Suprapubic skin (tissue), 4 donors: ENCODE results near the gene CCDC9.

Experiments
- CTCF ChIP-seq, 2 donors: fragments of 200-600 bp in 1 of 2; fragments of 450-650 bp in 1 of 2; sonication (generic) in 1 of 2; IDR thresholded peaks; one replicate each; pipeline ENCODE4 v1.5.1; 2016 to 2019; ENCODE audit warnings: antibody characterized with exemption in 2 of 2, mild to moderate bottlenecking in 1 of 2, moderate library complexity in 1 of 2
- EP300 ChIP-seq: sonication (generic); formaldehyde crosslinking; IDR thresholded peaks from one replicate; pipeline ENCODE4 v1.6.1; 2017; ENCODE audit warnings: antibody characterized with exemption
- POLR2A ChIP-seq, 2 donors: fragments of 450-650 bp; IDR thresholded peaks; one replicate each; pipeline ENCODE4 v1.6.1; 2017; ENCODE audit warnings: antibody characterized with exemption in 2 of 2, mild to moderate bottlenecking in 2 of 2, moderate library complexity in 2 of 2
- POLR2AphosphoS5 ChIP-seq, 3 donors: sonication (generic); formaldehyde crosslinking; IDR thresholded peaks; one replicate each; pipeline ENCODE4 v1.6.1; 2017; ENCODE audit warnings: antibody characterized with exemption in 3 of 3

GRCh38 chr19:47267350-47267759 is 11.0 kb downstream of the CCDC9 start:
- no peak for TF ChIP-seq POLR2A (IDR thresholded peaks at IDR 0.05)
- TF ChIP-seq CTCF (IDR thresholded peaks at IDR 0.05) = no peak
- no peak for TF ChIP-seq POLR2AphosphoS5 (IDR thresholded peaks at IDR 0.05)
- TF ChIP-seq EP300 = no peak
